Measurements from ENCODE around the gene ACKR3. TPM values are rescaled to one million over a fixed set of nuclear protein-coding genes. Genes with fewer than 3 reads are reported as not detected.
A peak's percentile ranks its signal among the peaks of the same experiment; 100 is the strongest.

Gene ACKR3
- 100 to 1,000 TPM in 1 of 4 donors, 10 to 100 TPM in 3; 54.6 to 118 (median 65.8) TPM for polyA plus RNA-seq (ENCODE audit: insufficient read length in 4 of 4)

- peak in 2 of 4 donors; percentile 68 to 74 for DNase-seq (ENCODE audit: low read depth in 4 of 4, low spot score in 3 of 4)
Measured at GRCh38 chr2:236569573-236569973, at the start of gene ACKR3. Gene ACKR3 (plus strand): TSS chr2:236569825. CDS start chr2:236580466, 10,641 bp downstream.

GRCh38 chr2:236521556-236521955 lies 48.1 kb upstream of the ACKR3 start:
- no peak for DNase-seq (ENCODE audit: low read depth in 4 of 4, low spot score in 3 of 4)

GRCh38 chr2:236523249-236523648 lies 46.4 kb upstream of the ACKR3 start:
- DNase-seq (ENCODE audit: low read depth in 4 of 4, low spot score in 3 of 4) = no peak

- DNase-seq (ENCODE audit: low read depth in 4 of 4, low spot score in 3 of 4) = no peak
Measured at GRCh38 chr2:236525411-236525997, 44.1 kb upstream of the ACKR3 start.

GRCh38 chr2:236526455-236527158 lies 43.0 kb upstream of the ACKR3 start:
- DNase-seq (ENCODE audit: low read depth in 4 of 4, low spot score in 3 of 4) = no peak

- no peak for DNase-seq (ENCODE audit: low read depth in 4 of 4, low spot score in 3 of 4)
Measured at GRCh38 chr2:236527159-236527630, 42.4 kb upstream of the ACKR3 start.

GRCh38 chr2:236529606-236530005 lies 40.0 kb upstream of the ACKR3 start:
- DNase-seq (ENCODE audit: low read depth in 4 of 4, low spot score in 3 of 4) = no peak

GRCh38 chr2:236530512-236530911 lies 39.1 kb upstream of the ACKR3 start:
- no peak for DNase-seq (ENCODE audit: low read depth in 4 of 4, low spot score in 3 of 4)

- no peak for DNase-seq (ENCODE audit: low read depth in 4 of 4, low spot score in 3 of 4)
Measured at GRCh38 chr2:236531195-236531594, 38.4 kb upstream of the ACKR3 start.

- DNase-seq (ENCODE audit: low read depth in 4 of 4, low spot score in 3 of 4) = no peak
Measured at GRCh38 chr2:236531996-236532395, 37.6 kb upstream of the ACKR3 start.

- DNase-seq (ENCODE audit: low read depth in 4 of 4, low spot score in 3 of 4) = no peak
Measured at GRCh38 chr2:236533343-236533742, 36.3 kb upstream of the ACKR3 start.

- no peak for DNase-seq (ENCODE audit: low read depth in 4 of 4, low spot score in 3 of 4)
Measured at GRCh38 chr2:236535024-236535423, 34.6 kb upstream of the ACKR3 start.

- no peak for DNase-seq (ENCODE audit: low read depth in 4 of 4, low spot score in 3 of 4)
Measured at GRCh38 chr2:236536727-236537398, 32.8 kb upstream of the ACKR3 start.

- no peak for DNase-seq (ENCODE audit: low read depth in 4 of 4, low spot score in 3 of 4)
Measured at GRCh38 chr2:236538242-236538641, 31.4 kb upstream of the ACKR3 start.

GRCh38 chr2:236541008-236541562 lies 28.5 kb upstream of the ACKR3 start:
- no peak for DNase-seq (ENCODE audit: low read depth in 4 of 4, low spot score in 3 of 4)

GRCh38 chr2:236544362-236544761 lies 25.3 kb upstream of the ACKR3 start:
- no peak for DNase-seq (ENCODE audit: low read depth in 4 of 4, low spot score in 3 of 4)

GRCh38 chr2:236545248-236545658 lies 24.4 kb upstream of the ACKR3 start:
- no peak for DNase-seq (ENCODE audit: low read depth in 4 of 4, low spot score in 3 of 4)

- no peak for DNase-seq (ENCODE audit: low read depth in 4 of 4, low spot score in 3 of 4)
Measured at GRCh38 chr2:236545814-236546480, 23.7 kb upstream of the ACKR3 start.

GRCh38 chr2:236546561-236547002 lies 23.0 kb upstream of the ACKR3 start:
- no peak for DNase-seq (ENCODE audit: low read depth in 4 of 4, low spot score in 3 of 4)

- no peak for DNase-seq (ENCODE audit: low read depth in 4 of 4, low spot score in 3 of 4)
Measured at GRCh38 chr2:236547725-236548124, 21.9 kb upstream of the ACKR3 start.

Measured in left renal pelvis (tissue), 4 donors.